ENCODE data around the gene TULP4.

DNA sequence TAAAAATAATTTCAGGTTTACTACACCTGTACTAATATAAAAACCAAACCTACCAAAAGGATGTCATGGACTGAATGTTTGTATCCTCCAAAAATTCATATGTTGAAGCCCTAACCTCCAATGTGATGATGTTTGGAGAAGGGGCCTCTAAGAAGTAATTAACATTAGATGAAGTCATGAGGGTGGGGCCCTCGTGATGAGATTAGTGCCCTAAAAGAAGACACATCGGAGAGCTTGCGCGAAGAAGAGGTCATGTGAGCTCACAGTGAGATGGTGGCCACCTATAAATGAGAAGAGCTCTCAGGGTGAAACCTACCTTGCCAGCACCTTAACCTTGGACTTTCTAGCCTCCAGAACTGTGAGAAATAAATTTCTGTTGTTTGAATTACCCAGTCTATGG, 20.8 kb downstream of the TULP4 start:
- TF ChIP-seq, protein P1, sequence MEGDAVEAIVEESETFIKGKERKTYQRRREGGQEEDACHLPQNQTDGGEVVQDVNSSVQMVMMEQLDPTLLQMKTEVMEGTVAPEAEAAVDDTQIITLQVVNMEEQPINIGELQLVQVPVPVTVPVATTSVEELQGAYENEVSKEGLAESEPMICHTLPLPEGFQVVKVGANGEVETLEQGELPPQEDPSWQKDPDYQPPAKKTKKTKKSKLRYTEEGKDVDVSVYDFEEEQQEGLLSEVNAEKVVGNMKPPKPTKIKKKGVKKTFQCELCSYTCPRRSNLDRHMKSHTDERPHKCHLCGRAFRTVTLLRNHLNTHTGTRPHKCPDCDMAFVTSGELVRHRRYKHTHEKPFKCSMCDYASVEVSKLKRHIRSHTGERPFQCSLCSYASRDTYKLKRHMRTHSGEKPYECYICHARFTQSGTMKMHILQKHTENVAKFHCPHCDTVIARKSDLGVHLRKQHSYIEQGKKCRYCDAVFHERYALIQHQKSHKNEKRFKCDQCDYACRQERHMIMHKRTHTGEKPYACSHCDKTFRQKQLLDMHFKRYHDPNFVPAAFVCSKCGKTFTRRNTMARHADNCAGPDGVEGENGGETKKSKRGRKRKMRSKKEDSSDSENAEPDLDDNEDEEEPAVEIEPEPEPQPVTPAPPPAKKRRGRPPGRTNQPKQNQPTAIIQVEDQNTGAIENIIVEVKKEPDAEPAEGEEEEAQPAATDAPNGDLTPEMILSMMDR (IDR thresholded peaks at IDR 0.05 in 8 of 11, conservative IDR thresholded peaks at IDR 0.05 in 3 of 11): no peak
- no peak for TF ChIP-seq POLR2A (IDR thresholded peaks at IDR 0.05)
